Measurements from ENCODE around the gene CREBRF. TPM values are rescaled to one million over a fixed set of nuclear protein-coding genes. Genes with fewer than 3 reads are reported as not detected.

The CREBRF gene
- total RNA-seq, 1 donor from 2014 or later = 10.0 TPM

GRCh38 chr5:173010547-173011464, 45.3 kb upstream of the CREBRF start:
- Histone ChIP-seq H3K4me3 (ENCODE audit: insufficient read depth, low read depth, low read length) (no peak overlapping the region), H3K27ac (ENCODE audit: low read depth, low read length) (no peak overlapping the region), H3K9ac (ENCODE audit: low read length) (no peak overlapping the region), H3K4me1 (ENCODE audit: insufficient read depth, low read length) (no peaks in the 10 kb centered on the region), H3K9me3 (ENCODE audit: insufficient read depth, low read depth, low read length) (no peaks in the 10 kb centered on the region), H3K27me3 (ENCODE audit: insufficient read depth, low read length) (no peaks in the 10 kb centered on the region), H4K20me1 (ENCODE audit: insufficient read depth, low read length) (peaks cover 82% of the 10 kb centered on the region), H3K79me2 (ENCODE audit: insufficient read depth, low read length) (peaks cover 86% of the 10 kb centered on the region), H2AFZ (ENCODE audit: low read depth, low read length) (no peak overlapping the region), H3K4me2 (ENCODE audit: low read length) (no peak overlapping the region), H3K36me3 (ENCODE audit: insufficient read depth, low read length) (no peaks in the 10 kb centered on the region)
- Mint-ChIP-seq H3K4me1 (ENCODE audit: low read depth, unreplicated experiment) (peaks cover 23% of the 10 kb centered on the region), H3K27ac (ENCODE audit: unreplicated experiment) (peak overlapping the region; percentile 43), H3K36me3 (ENCODE audit: low read depth, unreplicated experiment) (no peaks in the 10 kb centered on the region), H3K9me3 (ENCODE audit: unreplicated experiment) (no peaks in the 10 kb centered on the region), H3K27me3 (ENCODE audit: low read depth, unreplicated experiment) (no peaks in the 10 kb centered on the region), H3K4me3 (ENCODE audit: unreplicated experiment) (no peak overlapping the region)
- TF ChIP-seq CTCF (IDR thresholded peaks at IDR 0.05; ENCODE audit: insufficient read depth, low read depth, low read length) (no peak), EZH2 (IDR thresholded peaks at IDR 0.05; ENCODE audit: insufficient read depth, low read length) (no peak)
- FAIRE-seq (no peak), DNase-seq (ENCODE audit: low read depth) (no peak)

GRCh38 chr5:173011566-173011965, 44.6 kb upstream of the CREBRF start:
- Mint-ChIP-seq H3K4me3 (ENCODE audit: unreplicated experiment) (no peak overlapping the region), H3K27ac (ENCODE audit: unreplicated experiment) (no peak overlapping the region), H3K9me3 (ENCODE audit: unreplicated experiment) (no peaks in the 10 kb centered on the region), H3K36me3 (ENCODE audit: low read depth, unreplicated experiment) (no peaks in the 10 kb centered on the region), H3K4me1 (ENCODE audit: low read depth, unreplicated experiment) (peaks cover 30% of the 10 kb centered on the region), H3K27me3 (ENCODE audit: low read depth, unreplicated experiment) (no peaks in the 10 kb centered on the region)
- Histone ChIP-seq H3K27ac (ENCODE audit: low read depth, low read length) (no peak overlapping the region), H3K9me3 (ENCODE audit: insufficient read depth, low read depth, low read length) (no peaks in the 10 kb centered on the region), H3K36me3 (ENCODE audit: insufficient read depth, low read length) (no peaks in the 10 kb centered on the region), H2AFZ (ENCODE audit: low read depth, low read length) (no peak overlapping the region), H3K4me1 (ENCODE audit: insufficient read depth, low read length) (peaks cover 6% of the 10 kb centered on the region), H3K9ac (ENCODE audit: low read length) (no peak overlapping the region), H3K79me2 (ENCODE audit: insufficient read depth, low read length) (peaks cover 88% of the 10 kb centered on the region), H3K4me3 (ENCODE audit: insufficient read depth, low read depth, low read length) (no peak overlapping the region), H3K4me2 (ENCODE audit: low read length) (no peak overlapping the region), H4K20me1 (ENCODE audit: insufficient read depth, low read length) (peaks cover 82% of the 10 kb centered on the region), H3K27me3 (ENCODE audit: insufficient read depth, low read length) (no peaks in the 10 kb centered on the region)
- DNase-seq (ENCODE audit: low read depth) (no peak), FAIRE-seq (no peak)
- TF ChIP-seq EZH2 (IDR thresholded peaks at IDR 0.05; ENCODE audit: insufficient read depth, low read length) (no peak), CTCF (IDR thresholded peaks at IDR 0.05; ENCODE audit: insufficient read depth, low read depth, low read length) (no peak)

GRCh38 chr5:173012882-173013281, 43.3 kb upstream of the CREBRF start:
- H2AFZ ChIP-seq (ENCODE audit: low read depth, low read length) = no peak overlapping the region
- Mint-ChIP-seq H3K36me3 (ENCODE audit: low read depth, unreplicated experiment) (no peaks in the 10 kb centered on the region), H3K9me3 (ENCODE audit: unreplicated experiment) (no peaks in the 10 kb centered on the region), H3K4me1 (ENCODE audit: low read depth, unreplicated experiment) (peaks cover 27% of the 10 kb centered on the region), H3K27ac (ENCODE audit: unreplicated experiment) (no peak overlapping the region), H3K4me3 (ENCODE audit: unreplicated experiment) (no peak overlapping the region), H3K27me3 (ENCODE audit: low read depth, unreplicated experiment) (no peaks in the 10 kb centered on the region)
- H3K9me3 ChIP-seq (ENCODE audit: insufficient read depth, low read depth, low read length) = no peaks in the 10 kb centered on the region
- peaks cover 77% of the 10 kb centered on the region for H4K20me1 ChIP-seq (ENCODE audit: insufficient read depth, low read length)
- no peak overlapping the region for H3K9ac ChIP-seq (ENCODE audit: low read length)
- peaks cover 82% of the 10 kb centered on the region for H3K79me2 ChIP-seq (ENCODE audit: insufficient read depth, low read length)
- H3K36me3 ChIP-seq (ENCODE audit: insufficient read depth, low read length) = no peaks in the 10 kb centered on the region
- no peak for TF ChIP-seq CTCF (IDR thresholded peaks at IDR 0.05; ENCODE audit: insufficient read depth, low read depth, low read length)
- no peak for TF ChIP-seq EZH2 (IDR thresholded peaks at IDR 0.05; ENCODE audit: insufficient read depth, low read length)
- no peak overlapping the region for H3K4me3 ChIP-seq (ENCODE audit: insufficient read depth, low read depth, low read length)
- no peaks in the 10 kb centered on the region for H3K27me3 ChIP-seq (ENCODE audit: insufficient read depth, low read length)
- DNase-seq (ENCODE audit: low read depth) (no peak), FAIRE-seq (no peak)
- H3K27ac ChIP-seq (ENCODE audit: low read depth, low read length) = no peak overlapping the region
- no peak overlapping the region for H3K4me2 ChIP-seq (ENCODE audit: low read length)
- H3K4me1 ChIP-seq (ENCODE audit: insufficient read depth, low read length) = peaks cover 11% of the 10 kb centered on the region
